Stimulated activated CD4-positive, alpha-beta T cell treated with anti-CD3 and anti-CD28 coated beads, Interleukin-1b, Interleukin-23, amount 100 ng/mL, for 1 hour (primary cell): ENCODE measurements around the gene IGLL1.
"Not testable (repeated sequence)": the region's sequence is repeated elsewhere in the genome, so short reads cannot be mapped to it uniquely, and the experiment has no call there.

Experiments
- DNase-seq, 2 donors: peaks; one replicate each; pipeline ENCODE4 v3.0.0-alpha.2; 2020; ENCODE audit warnings: low read depth in 2 of 2

Gene IGLL1

DNA sequence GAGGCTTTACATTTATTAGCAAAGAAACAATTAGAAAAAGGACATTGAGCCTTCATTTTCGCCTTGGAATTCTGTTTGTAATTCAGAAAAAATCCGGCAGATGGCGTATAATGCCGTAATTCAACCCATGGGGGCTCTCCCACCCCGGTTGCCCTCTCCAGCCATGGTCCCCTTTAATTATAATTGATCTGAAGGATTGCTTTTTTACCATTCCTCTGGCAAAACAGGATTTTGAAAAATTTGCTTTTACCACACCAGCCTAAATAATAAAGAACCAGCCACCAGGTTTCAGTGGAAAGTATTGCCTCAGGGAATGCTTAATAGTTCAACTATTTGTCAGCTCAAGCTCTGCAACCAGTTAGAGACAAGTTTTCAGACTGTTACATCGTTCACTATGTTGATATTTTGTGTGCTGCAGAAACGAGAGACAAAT, 38.2 kb downstream of the IGLL1 start:
- DNase-seq: not testable (repeated sequence)

DNA sequence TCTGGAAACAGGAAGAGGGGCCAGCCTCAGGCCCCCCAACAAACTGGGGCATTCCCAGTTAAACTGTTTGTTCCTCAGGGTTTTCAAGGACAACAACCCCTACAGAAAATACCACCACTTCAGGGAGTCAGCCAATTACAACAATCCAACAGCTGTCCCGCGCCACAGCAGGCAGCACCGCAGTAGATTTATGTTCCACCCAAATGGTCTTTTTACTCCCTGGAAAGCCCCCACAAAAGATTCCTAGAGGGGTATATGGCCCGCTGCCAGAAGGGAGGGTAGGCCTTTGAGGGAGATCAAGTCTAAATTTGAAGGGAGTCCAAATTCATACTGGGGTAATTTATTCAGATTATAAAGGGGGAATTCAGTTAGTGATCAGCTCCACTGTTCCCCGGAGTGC, 39.3 kb downstream of the IGLL1 start:
- not testable (repeated sequence) for DNase-seq

DNA sequence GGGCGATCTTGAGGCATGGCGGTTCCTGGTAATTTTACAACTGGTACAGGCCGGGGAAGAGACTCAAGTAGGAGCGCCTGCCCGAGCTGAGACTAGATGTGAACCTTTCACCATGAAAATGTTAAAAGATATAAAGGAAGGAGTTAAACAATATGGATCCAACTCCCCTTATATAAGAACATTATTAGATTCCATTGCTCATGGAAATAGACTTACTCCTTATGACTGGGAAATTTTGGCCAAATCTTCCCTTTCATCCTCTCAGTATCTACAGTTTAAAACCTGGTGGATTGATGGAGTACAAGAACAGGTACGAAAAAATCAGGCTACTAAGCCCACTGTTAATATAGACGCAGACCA, 40.3 kb downstream of the IGLL1 start:
- DNase-seq: not testable (repeated sequence)

DNA sequence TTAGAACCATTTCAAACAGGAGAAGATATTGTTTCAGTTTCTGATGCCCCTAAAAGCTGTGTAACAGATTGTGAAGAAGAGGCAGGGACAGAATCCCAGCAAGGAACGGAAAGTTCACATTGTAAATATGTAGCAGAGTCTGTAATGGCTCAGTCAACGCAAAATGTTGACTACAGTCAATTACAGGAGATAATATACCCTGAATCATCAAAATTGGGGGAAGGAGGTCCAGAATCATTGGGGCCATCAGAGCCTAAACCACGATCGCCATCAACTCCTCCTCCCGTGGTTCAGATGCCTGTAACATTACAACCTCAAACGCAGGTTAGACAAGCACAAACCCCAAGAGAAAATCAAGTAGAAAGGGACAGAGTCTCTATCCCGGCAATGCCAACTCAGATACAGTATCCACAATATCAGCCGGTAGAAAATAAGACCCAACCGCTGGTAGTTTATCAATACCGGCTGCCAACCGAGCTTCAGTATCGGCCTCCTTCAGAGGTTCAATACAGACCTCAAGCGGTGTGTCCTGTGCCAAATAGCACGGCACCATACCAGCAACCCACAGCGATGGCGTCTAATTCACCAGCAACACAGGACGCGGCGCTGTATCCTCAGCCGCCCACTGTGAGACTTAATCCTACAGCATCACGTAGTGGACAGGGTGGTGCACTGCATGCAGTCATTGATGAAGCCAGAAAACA, 40.8 kb downstream of the IGLL1 start:
- DNase-seq: peak; percentile 38 to 44

DNA sequence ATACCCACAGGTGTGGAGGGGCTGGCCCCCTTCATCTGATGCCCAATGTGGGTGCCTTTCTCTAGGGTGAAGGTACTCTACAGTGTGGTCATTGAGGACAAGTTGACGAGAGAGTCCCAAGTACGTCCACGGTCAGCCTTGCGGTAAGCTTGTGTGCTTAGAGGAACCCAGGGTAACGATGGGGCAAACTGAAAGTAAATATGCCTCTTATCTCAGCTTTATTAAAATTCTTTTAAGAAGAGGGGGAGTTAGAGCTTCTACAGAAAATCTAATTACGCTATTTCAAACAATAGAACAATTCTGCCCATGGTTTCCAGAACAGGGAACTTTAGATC, 41.4 kb downstream of the IGLL1 start:
- not testable (repeated sequence) for DNase-seq

DNA sequence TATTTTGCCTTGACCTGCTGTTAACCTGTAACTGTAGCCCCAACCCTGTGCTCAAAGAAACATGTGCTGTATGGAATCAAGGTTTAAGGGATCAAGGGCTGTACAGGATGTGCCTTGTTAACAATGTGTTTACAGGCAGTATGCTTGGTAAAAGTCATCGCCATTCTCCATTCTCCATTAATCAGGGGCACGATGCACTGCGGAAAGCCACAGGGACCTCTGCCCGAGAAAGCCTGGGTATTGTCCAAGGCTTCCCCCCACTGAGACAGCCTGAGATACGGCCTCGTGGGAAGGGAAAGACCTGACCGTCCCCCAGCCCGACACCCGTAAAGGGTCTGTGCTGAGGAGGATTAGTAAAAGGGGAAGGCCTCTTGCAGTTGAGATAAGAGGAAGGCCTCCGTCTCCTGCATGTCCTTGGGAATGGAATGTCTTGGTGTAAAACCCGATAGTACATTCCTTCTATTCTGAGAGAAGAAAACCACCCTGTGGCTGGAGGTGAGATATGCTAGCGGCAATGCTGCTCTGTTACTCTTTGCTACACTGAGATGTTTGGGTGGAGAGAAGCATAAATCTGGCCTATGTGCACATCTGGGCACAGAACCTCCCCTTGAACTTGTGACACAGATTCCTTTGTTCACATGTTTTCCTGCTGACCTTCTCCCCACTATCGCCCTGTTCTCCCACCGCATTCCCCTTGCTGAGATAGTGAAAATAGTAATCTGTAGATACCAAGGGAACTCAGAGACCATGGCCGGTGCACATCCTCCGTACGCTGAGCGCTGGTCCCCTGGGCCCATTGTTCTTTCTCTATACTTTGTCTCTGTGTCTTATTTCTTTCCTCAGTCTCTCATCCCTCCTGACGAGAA, 42.0 kb downstream of the IGLL1 start:
- DNase-seq: not testable (repeated sequence)

DNA sequence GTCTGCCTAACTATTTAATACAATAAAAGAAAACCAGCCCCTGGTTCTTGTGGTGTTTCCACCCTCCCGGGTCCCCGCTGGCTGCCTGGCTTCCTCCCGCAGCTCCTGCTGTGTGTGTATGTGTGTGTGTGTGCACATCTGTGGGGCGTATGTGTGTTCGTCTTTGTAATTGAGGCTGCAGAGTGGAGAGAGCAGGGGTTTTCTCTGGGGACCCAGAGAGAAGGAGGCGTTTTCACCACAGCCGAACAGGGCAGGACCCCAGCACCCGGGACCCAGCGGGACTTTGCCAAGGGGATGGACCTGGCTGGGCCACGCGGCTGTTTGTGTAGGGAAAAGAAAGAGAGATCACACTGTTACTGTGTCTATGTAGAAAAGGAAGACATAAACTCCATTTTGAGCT, 42.7 kb downstream of the IGLL1 start:
- DNase-seq: no peak

DNA sequence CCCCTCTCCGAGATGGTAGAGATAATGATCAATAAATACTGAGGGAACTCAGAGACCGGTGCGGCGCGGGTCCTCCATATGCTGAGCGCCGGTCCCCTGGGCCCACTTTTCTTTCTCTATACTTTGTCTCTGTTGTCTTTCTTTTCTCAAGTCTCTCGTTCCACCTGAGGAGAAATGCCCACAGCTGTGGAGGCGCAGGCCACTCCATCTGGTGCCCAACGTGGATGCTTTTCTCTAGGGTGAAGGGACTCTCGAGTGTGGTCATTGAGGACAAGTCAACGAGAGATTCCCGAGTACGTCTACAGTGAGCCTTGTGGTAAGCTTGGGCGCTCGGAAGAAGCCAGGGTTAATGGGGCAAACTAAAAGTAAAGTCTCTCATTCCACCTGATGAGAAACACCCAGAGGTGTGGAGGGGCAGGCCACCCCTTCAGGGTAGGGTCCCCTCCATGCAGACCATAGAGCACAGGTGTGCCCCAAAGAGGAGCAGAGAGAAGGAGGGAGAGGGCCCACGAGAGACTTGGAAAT, 43.2 kb downstream of the IGLL1 start:
- DNase-seq: no peak

DNA sequence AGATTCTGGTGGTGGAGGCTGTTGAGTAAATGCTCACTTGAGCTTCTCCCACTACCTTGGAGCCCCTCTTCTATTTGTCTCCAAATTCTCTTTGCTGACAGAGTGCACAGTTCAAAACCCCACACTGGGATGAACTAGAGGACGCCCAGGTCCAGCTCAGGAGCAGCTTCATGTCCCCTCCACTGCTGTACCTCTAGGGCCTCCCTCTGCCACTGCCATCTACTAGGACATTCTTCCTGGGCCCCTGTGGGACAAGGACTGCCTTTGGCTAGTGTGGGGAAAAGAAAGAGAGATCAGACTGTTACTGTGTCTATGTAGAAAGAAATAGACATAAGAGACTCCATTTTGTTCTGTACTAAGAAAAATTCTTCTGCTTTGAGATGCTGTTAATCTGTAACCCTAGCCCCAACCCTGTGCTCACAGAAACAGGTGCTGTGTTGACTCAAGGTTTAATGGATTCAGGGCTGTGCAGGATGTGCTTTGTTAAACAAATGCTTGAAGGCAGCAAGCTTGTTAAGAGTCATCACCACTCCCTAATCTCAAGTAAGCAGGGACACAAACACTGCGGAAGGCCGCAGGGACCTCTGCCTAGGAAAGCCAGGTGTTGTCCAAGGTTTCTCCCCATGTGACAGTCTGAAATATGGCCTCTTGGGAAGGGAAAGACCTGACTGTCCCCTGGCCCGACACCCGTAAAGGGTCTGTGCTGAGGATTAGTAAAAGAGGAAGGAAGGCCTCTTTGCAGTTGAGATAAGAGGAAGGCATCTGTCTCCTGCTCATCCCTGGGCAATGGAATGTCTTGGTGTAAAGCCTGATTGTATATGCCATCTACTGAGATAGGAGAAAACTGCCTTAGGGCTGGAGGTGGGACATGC, 44.1 kb downstream of the IGLL1 start:
- not testable (repeated sequence) for DNase-seq

DNA sequence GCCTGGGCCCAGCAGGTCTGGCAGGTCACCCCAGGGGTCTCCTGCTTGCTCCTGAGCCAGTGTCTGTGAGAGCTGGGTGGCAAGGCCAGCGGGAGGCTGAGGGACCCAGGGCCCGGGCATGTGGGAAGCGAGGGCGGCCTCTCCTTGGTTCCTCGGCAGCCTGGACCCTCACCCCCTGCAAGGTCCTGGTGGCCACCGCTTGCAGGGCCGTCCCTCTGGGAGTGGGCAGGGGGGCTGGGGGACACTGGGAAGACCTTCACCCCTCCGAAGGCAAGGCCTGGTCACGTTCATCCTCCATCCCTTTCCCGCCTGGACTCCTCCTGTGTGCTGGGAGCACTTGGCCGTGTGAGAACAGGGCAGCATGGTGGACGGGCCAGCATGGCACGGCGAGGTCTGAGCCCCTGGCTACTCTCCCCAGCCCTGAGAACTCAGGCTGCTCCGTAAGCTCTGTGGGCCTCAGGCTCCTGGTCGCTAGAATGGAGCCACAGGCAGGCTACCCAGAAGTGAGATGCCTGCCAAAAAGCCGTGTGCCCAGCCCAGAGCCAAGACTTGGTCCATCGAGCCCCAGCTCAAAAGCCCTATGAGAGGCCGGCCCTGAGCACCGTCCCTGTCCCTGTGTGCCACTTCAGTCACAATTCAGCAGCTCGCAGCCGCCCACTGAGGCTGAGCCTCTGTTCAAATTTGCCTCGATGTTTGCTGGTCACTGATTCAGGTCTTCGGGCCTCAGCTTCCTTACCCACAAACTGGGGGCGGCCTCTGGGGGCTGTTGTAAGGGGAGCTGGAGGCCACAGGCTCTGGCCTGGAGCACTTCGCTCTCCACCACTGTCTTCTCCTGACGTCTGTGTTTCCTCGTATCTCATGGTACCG, 45.0 kb downstream of the IGLL1 start:
- DNase-seq: no peak

DNA sequence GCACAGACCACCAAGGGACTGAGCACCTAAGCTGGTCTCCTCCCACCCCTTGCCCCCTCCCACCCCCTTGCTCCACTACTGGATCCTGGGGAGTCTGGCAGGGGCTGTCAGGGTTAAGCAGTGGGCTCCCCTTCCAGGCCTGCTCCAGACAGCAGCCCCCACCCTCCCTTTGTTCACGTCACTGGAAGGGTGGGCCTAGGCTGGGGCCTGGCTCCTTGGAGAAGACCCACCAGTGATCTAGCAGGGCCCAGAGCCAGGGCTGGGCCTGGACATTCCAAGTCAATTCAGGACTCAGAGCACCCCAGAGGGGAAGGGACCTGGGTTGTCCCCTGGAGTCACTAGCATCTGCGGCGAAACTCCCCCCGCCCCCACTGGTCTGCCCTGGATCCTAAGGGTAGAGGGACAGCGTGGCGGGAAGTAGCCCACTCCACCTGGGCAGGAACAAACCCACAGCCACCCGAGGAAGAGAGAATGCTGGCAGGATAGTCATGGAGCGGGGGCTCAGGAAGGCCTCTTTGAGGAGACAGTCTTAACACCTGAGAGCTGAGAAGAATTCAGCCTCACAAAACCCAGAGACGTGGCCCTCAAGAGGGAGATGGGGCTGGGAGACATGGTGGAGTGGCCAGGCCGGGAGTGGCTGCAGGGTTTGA, 45.8 kb downstream of the IGLL1 start:
- DNase-seq: no peak

DNA sequence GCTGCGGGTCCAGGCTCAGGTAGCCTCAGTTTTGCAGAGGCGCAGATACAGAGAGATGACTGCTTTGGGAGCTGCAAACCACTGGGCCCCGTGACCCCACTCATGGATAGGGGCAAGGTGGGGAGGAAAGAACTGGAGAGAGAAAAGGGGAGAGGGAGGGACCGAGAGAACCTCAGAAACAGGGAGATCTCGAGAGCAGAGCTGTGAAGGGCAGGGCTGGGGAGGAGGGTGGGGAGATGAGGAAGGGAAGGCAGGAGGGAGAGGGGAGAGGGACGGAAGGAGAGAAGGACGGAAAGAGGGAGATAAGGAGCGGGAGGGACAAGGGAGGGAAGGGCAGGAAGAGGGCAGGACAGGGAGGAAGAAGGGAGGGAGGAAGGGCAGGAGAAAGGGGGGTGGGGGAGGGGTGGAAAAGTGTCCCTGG, 46.3 kb downstream of the IGLL1 start:
- DNase-seq: no peak

DNA sequence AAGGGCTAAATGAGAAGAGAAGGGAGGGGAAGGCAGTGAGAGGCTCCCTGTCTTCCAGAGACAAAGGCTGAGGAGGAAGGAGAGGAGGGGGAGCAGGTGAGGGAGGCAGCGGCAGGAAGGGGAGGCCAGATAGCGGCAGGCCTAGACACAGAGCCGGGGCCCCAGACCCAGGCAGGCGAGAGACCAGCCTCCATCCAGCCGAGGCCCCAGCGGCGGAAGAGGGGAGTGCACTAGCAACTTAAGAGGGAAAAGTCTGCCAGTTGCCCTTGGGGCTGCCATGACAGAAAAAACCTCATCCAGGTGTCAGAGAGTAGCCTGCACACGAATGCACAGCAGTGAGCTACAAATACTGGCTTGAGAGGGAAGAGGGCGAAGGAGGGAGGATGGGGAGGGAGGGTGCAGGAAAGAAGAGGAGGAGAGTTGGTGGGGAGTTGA, 46.7 kb downstream of the IGLL1 start:
- no peak for DNase-seq

DNA sequence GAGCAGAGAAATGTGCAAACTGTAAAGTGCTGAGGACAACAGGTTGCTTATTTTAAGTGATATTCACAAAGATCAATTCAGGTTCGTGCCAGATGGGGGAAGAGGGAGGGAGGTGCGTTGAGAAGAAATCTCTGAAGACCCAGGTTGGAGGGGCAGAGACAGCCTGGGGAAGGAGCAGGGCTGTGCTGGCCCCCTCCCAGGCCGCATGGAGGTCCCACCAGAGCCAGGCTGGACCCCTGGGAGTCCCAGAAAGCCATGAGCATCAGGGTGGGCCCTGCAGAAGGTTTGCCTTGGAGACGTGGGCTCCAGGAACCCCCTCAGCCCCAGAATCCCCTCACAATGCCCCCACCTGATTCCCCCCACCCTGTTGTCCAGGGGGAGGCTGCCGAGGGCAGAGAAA, 47.4 kb downstream of the IGLL1 start:
- no peak for DNase-seq

DNA sequence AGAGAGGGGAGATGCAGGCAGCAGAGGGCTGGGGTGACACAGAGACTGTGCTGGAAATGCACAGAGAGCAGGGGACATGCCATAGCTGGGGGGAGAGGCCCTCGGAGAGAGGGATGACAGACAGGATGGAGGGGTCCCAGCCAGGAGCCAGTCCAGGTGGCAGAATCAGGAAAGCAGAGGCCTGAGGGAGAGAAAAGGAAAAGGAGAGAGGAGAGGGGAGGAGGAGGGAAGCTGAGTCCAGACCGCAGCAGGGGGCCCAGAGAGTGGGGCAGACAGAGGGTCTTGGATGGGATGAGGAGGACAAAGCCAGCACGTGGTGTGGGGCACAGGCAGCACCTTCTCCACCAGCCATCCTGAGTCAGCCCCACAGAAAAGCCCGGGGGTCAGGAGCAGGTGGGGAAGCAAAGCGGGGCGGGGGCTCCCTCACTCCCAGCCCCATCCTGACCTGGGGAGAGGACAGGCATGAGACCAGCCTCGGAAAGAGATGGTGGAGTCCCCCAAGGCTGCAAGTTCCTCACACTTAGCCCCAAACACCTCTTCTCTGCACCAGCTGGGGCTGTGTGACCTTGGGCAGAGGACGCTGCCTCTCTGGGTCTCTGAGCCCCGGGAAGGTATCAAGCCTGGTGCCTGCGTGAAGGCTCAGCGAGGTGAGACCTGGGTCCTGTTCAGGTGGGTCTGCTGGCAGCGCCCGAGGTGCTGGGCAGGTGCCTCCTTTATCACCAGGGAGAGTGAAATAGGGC, 48.0 kb downstream of the IGLL1 start:
- no peak for DNase-seq

DNA sequence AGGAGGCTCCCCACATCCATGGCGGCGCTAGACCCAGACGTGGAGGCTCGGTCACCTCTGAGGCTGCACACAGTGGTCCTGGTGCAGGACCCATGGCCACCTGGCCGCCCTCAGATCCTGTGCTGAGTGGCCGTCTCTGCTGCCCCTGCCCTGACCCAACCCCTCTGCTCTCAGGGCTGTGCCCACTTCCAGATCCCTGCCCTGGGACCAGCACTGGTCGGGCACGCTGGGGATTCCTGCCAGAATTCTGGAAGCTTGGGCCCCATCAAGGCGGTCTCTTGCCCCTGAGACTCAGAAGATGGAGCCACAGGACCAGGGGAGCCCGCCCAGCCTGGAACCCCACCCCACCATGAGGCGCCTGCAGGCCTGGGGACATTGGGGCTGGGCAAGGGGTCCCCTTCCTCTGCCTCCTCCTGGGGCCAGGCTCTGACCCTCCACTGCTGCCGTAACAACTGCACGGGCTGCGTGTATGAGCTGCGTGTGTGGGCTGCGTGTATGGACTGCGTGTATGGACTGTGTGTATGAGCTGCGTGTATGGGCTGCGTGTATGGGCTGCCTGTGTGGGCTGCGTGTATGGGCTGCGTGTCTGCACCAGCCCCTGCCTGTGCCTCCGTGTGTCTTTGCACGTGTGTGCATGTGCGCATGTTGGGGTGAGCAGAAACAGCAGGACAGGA, 48.7 kb downstream of the IGLL1 start:
- no peak for DNase-seq

DNA sequence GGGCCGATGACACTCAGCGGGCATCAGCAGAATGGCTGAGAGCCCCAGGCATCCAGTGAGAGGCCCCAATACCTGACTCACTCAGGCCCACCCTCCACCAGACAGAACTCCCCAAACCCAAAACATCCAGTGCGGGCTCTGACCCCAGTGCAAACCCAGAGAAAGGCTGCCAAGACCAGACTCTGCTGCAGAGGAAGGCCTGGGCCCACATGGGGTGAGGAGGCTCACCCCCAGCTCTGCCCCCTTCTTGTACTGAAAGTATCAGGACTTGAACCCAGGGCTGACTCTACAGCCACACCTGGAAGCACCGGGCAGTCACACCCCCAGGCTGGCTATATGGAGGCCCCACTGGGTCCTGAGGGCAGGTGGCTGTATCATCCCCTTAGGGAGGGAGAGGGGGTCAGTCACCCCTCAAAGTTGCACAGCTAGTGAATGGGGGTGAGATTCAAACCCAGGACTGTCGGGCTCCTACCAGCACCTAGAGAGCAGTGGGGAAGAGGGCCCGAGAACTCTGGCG, 49.3 kb downstream of the IGLL1 start:
- DNase-seq: no peak

DNA sequence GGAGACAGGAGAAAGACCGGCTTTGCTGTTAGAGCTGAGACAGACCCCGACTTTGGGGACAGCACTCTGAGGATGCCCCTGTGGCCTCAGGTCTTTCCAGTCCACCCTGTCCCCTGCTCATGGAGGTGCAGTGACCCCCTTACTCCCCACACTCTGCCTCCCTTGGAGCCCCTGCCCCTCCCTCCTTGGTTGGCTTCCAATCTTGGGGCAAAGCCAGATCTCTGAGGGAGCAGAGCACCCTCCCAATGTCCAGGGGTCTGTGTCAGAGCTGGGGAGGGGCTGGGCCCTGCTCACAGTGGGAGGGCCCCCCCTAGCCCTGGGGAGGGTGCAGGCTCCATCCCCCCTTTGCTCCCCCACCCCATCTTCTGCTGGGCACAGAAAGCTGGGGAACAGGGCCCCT, 50.0 kb downstream of the IGLL1 start:
- DNase-seq: no peak
